ENCODE data around the gene TUBB. TPM values are rescaled to one million over a fixed set of nuclear protein-coding genes. Genes with fewer than 3 reads are reported as not detected.

TUBB gene
- polyA plus RNA-seq, 3 donors = 1,096 to 1,335 (median 1,230) TPM

- peak; percentile 66 for DNase-seq
Observed at GRCh38 chr6:30730601-30731435, 10.7 kb downstream of the TUBB start.

- DNase-seq = no peak
Observed at GRCh38 chr6:30732237-30732943, 12.2 kb downstream of the TUBB start.

DNA sequence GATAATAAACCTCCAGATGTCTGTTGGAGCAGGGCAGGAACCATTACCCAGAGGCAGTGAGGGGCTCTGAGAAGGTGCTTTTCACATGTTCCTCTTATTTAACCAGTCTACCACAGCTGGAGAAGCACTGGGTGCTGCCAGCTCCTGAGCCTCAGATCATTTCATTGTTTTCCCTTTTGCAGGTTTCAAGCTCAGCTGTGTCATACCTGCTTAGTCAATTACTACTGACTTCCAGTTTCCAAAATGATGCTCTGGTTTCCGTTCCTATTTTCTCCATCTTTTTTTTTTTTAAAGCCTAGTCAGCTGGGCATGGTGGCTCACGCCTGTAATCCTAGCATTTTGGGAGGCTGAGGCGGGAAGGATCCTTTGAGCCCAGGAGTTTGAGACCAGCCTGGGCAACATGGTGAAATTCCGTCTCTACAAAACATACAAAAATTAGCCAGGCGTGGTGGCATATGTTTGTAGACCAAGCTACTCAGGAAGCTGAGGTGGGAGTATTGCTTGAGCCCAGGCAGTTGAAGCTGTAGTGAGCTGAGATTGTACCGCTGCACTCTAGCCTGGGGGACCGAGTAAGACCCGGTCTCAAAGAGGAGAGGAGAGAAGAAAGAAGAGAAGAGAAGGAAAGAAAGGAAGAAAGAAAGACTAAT lies 15.6 kb downstream of the TUBB start:
- DNase-seq = no peak

DNA sequence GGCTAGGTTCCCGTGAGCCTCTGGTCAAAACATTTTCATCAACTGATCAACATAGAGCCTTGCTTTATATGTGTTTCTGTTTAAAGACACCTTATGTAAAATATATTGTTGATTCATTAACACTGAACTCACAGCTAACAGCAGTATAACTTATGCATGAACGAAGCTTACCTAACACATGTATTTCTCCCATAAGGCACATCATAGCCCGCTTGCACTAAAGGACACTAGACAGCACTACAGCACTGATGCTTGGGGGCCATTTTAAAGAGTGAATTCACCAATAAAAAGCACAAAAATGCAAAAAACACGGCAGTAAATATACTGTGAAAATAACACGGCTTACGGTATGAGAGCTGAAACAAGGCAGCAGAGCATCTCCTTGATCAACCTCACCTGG lies 18.4 kb downstream of the TUBB start:
- no peak for DNase-seq

- DNase-seq = no peak
Observed at GRCh38 chr6:30740540-30740870, 20.4 kb downstream of the TUBB start.

GRCh38 chr6:30741063-30741779 lies 21.1 kb downstream of the TUBB start:
- no peak for DNase-seq

GRCh38 chr6:30741789-30742315 lies 21.7 kb downstream of the TUBB start:
- no peak for DNase-seq

DNA sequence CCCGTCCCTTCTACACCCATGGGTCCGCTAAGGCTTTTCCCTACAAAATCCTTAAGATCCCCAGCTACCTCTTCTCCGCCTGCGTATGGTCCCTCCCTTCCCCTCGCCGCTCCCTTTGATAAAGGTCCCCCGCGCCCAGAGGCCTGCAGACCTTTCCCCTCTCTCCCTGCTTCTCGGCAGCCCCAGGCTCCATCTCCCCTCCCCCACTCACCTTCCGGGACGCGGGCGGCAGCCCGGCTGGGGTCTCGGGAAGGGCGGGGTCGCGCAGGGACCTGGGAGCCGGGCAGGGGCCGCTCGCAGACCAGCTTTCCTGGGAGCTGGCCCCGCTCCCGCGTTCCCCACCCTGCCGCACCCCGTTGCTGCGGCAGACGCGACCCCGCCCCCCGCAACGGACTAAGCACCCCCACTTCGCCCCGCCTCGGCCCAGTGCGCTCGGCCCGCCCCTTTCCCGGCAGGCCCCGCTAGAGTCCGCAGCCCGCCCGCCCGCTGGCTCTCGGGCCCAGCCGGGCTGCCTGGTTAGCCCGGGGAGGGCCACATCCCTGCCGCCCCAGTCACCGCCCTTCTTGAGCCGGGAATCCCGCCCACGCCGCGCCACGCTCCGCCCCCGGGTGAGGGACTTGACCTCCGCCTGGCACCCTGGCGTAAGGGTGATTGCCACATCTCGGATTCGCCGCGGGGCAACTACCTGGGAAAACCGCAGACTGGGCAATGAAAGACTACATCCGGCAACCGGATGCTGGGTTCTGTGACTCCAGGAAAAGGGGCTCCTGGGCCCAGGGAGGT lies 22.4 kb downstream of the TUBB start, which contains the start of gene FLOT1:
FLOT1 (minus strand) TSS at position 372 of the 783 bp plus-strand sequence. CDS start 498 bp downstream, outside the sequence.
- DNase-seq = peak; percentile 89

- no peak for DNase-seq
Observed at GRCh38 chr6:30743099-30744053, 23.2 kb downstream of the TUBB start.

DNA sequence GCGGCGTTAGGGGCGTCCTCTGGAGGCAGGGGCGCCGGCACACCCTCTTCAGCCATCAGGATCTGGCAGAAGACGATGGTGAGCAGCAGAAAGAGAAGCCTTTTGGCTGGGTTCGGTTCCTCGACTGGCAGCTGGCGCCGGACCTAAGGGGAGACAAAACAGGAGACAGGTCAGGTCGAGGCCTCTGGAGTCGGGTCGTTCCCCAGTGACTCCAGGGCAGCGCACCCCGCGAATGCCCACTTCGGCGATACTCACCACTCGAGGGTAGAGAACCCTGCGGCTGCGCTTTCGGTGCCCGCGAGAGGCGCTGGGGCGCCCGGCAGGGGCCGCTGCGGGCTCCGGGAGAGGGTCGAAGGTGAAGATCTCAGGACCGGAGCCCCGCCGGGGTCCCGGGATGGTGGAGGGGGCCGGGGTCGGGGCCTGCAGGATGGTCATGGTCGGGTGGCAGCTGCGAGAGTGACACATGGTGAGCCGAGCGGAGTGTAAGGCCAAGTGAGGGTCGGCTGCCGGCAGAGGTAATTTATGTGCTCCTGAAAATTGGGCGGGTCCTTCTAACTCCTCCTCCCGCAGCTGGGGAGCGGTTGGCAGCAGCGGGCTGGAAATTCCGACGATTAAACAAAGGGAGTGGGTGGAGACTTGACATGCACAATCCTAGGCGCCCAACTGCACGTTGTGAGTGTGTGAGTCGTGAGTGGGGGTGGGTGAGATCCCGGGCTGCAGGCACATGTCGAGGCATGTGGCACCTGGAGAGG lies 24.1 kb downstream of the TUBB start, which contains the start of gene IER3:
IER3 (minus strand) TSS at position 494 of the 752 bp plus-strand sequence; CDS start at position 465, 29 bp downstream.
- DNase-seq = peak; percentile 88

DNA sequence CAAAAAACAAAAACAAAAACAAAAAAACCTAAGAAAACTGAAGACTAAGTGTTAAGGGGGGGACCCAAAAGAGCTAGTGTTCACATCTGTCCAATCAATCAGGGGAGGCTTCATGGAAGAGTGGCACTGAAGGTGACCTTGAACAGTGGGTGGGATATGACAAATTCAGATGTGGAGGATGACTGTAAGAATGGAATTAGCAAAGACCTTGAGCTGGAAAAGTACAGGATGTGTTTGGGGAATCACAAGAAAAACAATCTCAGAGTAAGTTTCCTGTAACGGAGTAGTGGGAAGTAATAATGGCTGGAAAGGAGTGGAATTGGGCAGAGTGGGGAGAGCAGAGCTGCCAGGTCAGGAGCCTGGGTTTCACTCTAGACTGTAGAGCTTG lies 27.1 kb downstream of the TUBB start:
- no peak for DNase-seq

- DNase-seq = no peak
Observed at GRCh38 chr6:30747902-30748769, 28.0 kb downstream of the TUBB start.

- no peak for DNase-seq
Observed at GRCh38 chr6:30748851-30749540, 28.8 kb downstream of the TUBB start.

GRCh38 chr6:30749554-30750378 lies 29.6 kb downstream of the TUBB start:
- DNase-seq = no peak

GRCh38 chr6:30750379-30750668 lies 30.2 kb downstream of the TUBB start:
- no peak for DNase-seq

- DNase-seq = no peak
Observed at GRCh38 chr6:30752157-30752927, 32.2 kb downstream of the TUBB start.

Measured in renal pelvis (tissue), 4 donors.